HEK293 (cell line): ENCODE results near the gene TRIM66.

ENCODE experiments used
- CTCF ChIA-PET: fragments of 350-600 bp; formaldehyde crosslinking; extraction: SDS; loops from one replicate; lab custom pipeline; 2021; ENCODE audit warnings: antibody characterized with exemption; lab: Yijun Ruan, JAX
- POLR2A ChIA-PET: fragments of 300-600 bp; formaldehyde crosslinking; extraction: SDS; loops from one replicate; lab custom pipeline; 2020; ENCODE audit warnings: antibody characterized with exemption, inconsistent platforms; lab: Yijun Ruan, JAX
- H3K27ac ChIP-seq: fragments of 200-500 bp; sonication (Bioruptor generic); 2 replicates; pipeline ENCODE4 v1.5.1; 2014; ENCODE audit warnings: low read depth, low read length, control low read depth, inconsistent platforms; ENCODE audit errors: extremely low read depth
- H3K36me3 ChIP-seq, 2 experiments: fragments of 200-500 bp in 1 of 2; sonication (Bioruptor generic) in 1 of 2; 1 replicate in 1 of 2; 2 replicates in 1 of 2; pipeline ENCODE4 v1.5.1; 2014 to 2017; ENCODE audit warnings: inconsistent platforms in 2 of 2, low read length in 2 of 2; ENCODE audit not compliant: control insufficient read depth in 2 of 2, insufficient read depth in 1 of 2
- H3K4me1 ChIP-seq: fragments of 200-500 bp; sonication (Bioruptor generic); 2 replicates; pipeline ENCODE4 v1.5.1; 2014; ENCODE audit warnings: mild to moderate bottlenecking, low read length, inconsistent platforms; ENCODE audit not compliant: control insufficient read depth, insufficient read depth
- H3K4me3 ChIP-seq: 2 replicates; pipeline ENCODE4 v1.5.1; 2011; ENCODE audit warnings: low read depth, mild to moderate bottlenecking, control low read depth, low read length, moderate library complexity
- H3K9me3 ChIP-seq: fragments of 200-500 bp; sonication (Bioruptor generic); 2 replicates; pipeline ENCODE4 v1.5.1; 2014; ENCODE audit warnings: low read depth, low read length, inconsistent platforms; ENCODE audit not compliant: control insufficient read depth, insufficient read depth
- HOXC10 ChIP-seq: sonication (generic); formaldehyde crosslinking; IDR thresholded peaks from 2 replicates; pipeline ENCODE4 v1.8.1; 2023; ENCODE audit warnings: mild to moderate bottlenecking, missing genetic modification reagents
- PBX3 ChIP-seq: sonication (generic); formaldehyde crosslinking; IDR thresholded peaks from 2 replicates; pipeline ENCODE4 v1.8.1; 2022; ENCODE audit warnings: mild to moderate bottlenecking, moderate library complexity, missing genetic modification reagents
- PRDM1 ChIP-seq: fragments of 450-650 bp; formaldehyde crosslinking; IDR thresholded peaks from 2 replicates; pipeline ENCODE4; 2016; ENCODE audit warnings: missing biosample characterization, missing genetic modification characterization
- SCRT2 ChIP-seq: fragments of 450-650 bp; formaldehyde crosslinking; IDR thresholded peaks from 2 replicates; pipeline ENCODE4 v1.5.1; 2016; ENCODE audit warnings: missing biosample characterization, missing genetic modification characterization
- SP2 ChIP-seq: fragments of 450-650 bp; formaldehyde crosslinking; IDR thresholded peaks from 2 replicates; pipeline ENCODE4 v1.5.1; 2016; ENCODE audit warnings: missing biosample characterization, missing genetic modification characterization
- YY1 ChIP-seq: fragments of 450-650 bp; formaldehyde crosslinking; IDR thresholded peaks from 2 replicates; pipeline ENCODE4 v1.5.1; 2018; ENCODE audit warnings: missing biosample characterization, missing genetic modification characterization
- YY2 ChIP-seq: fragments of 450-650 bp; formaldehyde crosslinking; IDR thresholded peaks from 2 replicates; pipeline ENCODE4 v1.5.1; 2016; ENCODE audit warnings: missing biosample characterization, missing genetic modification characterization
- ZBTB1 ChIP-seq: fragments of 450-650 bp; formaldehyde crosslinking; IDR thresholded peaks from 2 replicates; pipeline ENCODE4 v1.5.1; 2016; ENCODE audit warnings: missing biosample characterization, missing genetic modification characterization
- ZBTB21 ChIP-seq: fragments of 450-650 bp; formaldehyde crosslinking; IDR thresholded peaks from 2 replicates; pipeline ENCODE4 v1.5.1; 2017; ENCODE audit warnings: missing biosample characterization, missing genetic modification characterization
- ZBTB48 ChIP-seq: fragments of 450-650 bp; formaldehyde crosslinking; IDR thresholded peaks from 2 replicates; pipeline ENCODE4 v1.5.1; 2016; ENCODE audit warnings: missing biosample characterization, missing genetic modification characterization
- ZEB2 ChIP-seq: fragments of 450-650 bp; formaldehyde crosslinking; IDR thresholded peaks from 2 replicates; pipeline ENCODE4 v1.5.1; 2016; ENCODE audit warnings: missing biosample characterization, missing genetic modification characterization
- ZFP69B ChIP-seq: fragments of 450-650 bp; formaldehyde crosslinking; IDR thresholded peaks from 2 replicates; pipeline ENCODE4 v1.5.1; 2016; ENCODE audit warnings: missing biosample characterization, missing genetic modification characterization
- ZNF121 ChIP-seq: fragments of 450-650 bp; formaldehyde crosslinking; IDR thresholded peaks from 2 replicates; pipeline ENCODE4 v1.5.1; 2016; ENCODE audit warnings: missing biosample characterization, missing genetic modification characterization
- ZNF423 ChIP-seq: fragments of 450-650 bp; formaldehyde crosslinking; IDR thresholded peaks from 2 replicates; pipeline ENCODE4 v1.5.1; 2016; ENCODE audit warnings: missing biosample characterization, missing genetic modification characterization
- ZNF514 ChIP-seq: fragments of 450-650 bp; formaldehyde crosslinking; IDR thresholded peaks from 2 replicates; pipeline ENCODE4 v1.5.1; 2016; ENCODE audit warnings: missing biosample characterization, missing genetic modification characterization
- ZNF621 ChIP-seq: fragments of 450-650 bp; formaldehyde crosslinking; IDR thresholded peaks from 2 replicates; pipeline ENCODE4 v1.5.1; 2017; ENCODE audit warnings: missing biosample characterization, missing genetic modification characterization
- ZNF629 ChIP-seq: fragments of 450-650 bp; formaldehyde crosslinking; IDR thresholded peaks from 2 replicates; pipeline ENCODE4 v1.5.1; 2017; ENCODE audit warnings: missing biosample characterization, missing genetic modification characterization
- ZNF677 ChIP-seq: fragments of 450-650 bp; IDR thresholded peaks from 2 replicates; pipeline ENCODE4 v1.5.0; 2018; ENCODE audit warnings: missing biosample characterization, mild to moderate bottlenecking, missing genetic modification characterization, moderate library complexity
- ZNF704 ChIP-seq: fragments of 450-650 bp; formaldehyde crosslinking; IDR thresholded peaks from 2 replicates; pipeline ENCODE4 v1.5.1; 2016; ENCODE audit warnings: missing biosample characterization, missing genetic modification characterization
- ZNF777 ChIP-seq: fragments of 450-650 bp; formaldehyde crosslinking; IDR thresholded peaks from 2 replicates; pipeline ENCODE4 v1.5.1; 2017; ENCODE audit warnings: missing biosample characterization, missing genetic modification characterization, borderline replicate concordance

TRIM66 gene

DNA sequence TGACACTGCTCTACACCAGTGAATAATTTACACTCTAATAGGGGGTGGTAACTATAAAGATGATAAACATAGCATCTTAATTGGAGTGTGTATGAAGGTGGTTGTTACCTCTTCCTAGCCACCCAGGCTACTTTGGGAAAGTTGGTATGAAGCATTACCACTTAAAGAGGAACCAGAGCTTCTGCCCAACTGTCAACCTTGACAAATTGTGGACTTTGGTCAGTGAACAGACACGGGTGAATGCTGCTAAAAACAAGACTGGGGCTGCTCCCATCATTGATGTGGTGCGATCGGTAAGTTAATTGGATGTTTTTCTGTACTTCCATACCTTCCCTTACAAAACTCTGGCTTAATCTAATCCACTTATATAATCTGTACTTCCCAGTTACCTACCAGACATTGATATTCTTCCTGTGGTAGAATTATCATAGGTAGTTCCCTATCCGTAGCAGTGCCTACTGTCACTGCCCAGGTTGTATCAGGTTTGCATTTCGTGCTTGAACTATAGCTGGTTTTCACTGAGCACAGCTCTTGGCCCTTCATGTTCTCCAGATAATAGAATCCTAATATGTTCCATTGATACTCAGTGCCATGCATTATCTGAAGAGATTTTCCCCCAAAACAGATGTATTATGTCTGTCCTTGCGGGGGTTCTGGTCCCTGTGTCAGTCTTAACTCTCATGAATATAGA is 2.3 kb upstream of the TRIM66 start (continued):
- TF ChIP-seq ZBTB1 (tag by site-specific recombination) = no peak
- TF ChIP-seq ZBTB48 (tag by site-specific recombination) = no peak
- TF ChIP-seq ZEB2 (tag by site-specific recombination) = no peak

GRCh38 chr11:8683115-8683807 is 796 bp upstream of the TRIM66 start:
- CTCF ChIA-PET = interaction anchor here (0.6 to 1.5 kb wide), 4 partner anchors 85 to 250 kb away, joined by 3 read pairs; no protein-coding TSS in a partner anchor
- peak overlapping the region; percentile 84 for H3K27ac ChIP-seq
- H3K36me3 ChIP-seq = peaks cover 3 to 61% of the 10 kb centered on the region in 2 experiments
- no peaks in the 10 kb centered on the region for H3K9me3 ChIP-seq
- POLR2A ChIA-PET = interaction anchor here (0.7 to 2.2 kb wide), 16 partner anchors 8 to 634 kb away, joined by 3 to 11 read pairs (median 5); a partner anchor contains a TSS
- no peaks in the 10 kb centered on the region for H3K4me1 ChIP-seq
- no peak for TF ChIP-seq HOXC10 (CRISPR knock-in tag)
- no peak for TF ChIP-seq ZNF629 (tag by site-specific recombination)
- no peak for TF ChIP-seq ZNF777 (tag by site-specific recombination)
- no peak for TF ChIP-seq ZBTB21 (tag by site-specific recombination)
- no peak for TF ChIP-seq ZNF704
- TF ChIP-seq ZFP69B (tag by site-specific recombination) = no peak
- no peak for TF ChIP-seq ZNF423 (tag by site-specific recombination)
- TF ChIP-seq ZNF621 (tag by site-specific recombination) = no peak
- TF ChIP-seq ZNF514 (tag by site-specific recombination) = no peak
- TF ChIP-seq ZNF677 = no peak
- peak overlapping the region; percentile 94 for H3K4me3 ChIP-seq

- CTCF ChIA-PET = interaction anchor here (1.5 kb wide), 1 partner anchor 131 kb away, joined by 3 read pairs; no protein-coding TSS in a partner anchor
- peaks cover 3 to 58% of the 10 kb centered on the region in 2 experiments for H3K36me3 ChIP-seq
- no peaks in the 10 kb centered on the region for H3K4me1 ChIP-seq
- peak overlapping the region; percentile 84; the same call in 1 of the 2 replicates for H3K27ac ChIP-seq
- peak overlapping the region; percentile 94 for H3K4me3 ChIP-seq
- H3K9me3 ChIP-seq = no peaks in the 10 kb centered on the region
- TF ChIP-seq PBX3 = 0 out of 2 replicates have a peak, but pooled peaks have one; percentile 3
- no peak for TF ChIP-seq YY2 (tag by site-specific recombination)
- TF ChIP-seq PRDM1 (tag by site-specific recombination) = 0 out of 2 replicates have a peak, but pooled peaks have one; percentile 30
- no peak for TF ChIP-seq YY1
- 0 out of 2 replicates have a peak, but pooled peaks have one; percentile 6 for TF ChIP-seq SCRT2
- no peak for TF ChIP-seq SP2 (tag by site-specific recombination)
- peak; percentile 47; the same call in 1 of the 2 replicates for TF ChIP-seq ZNF121 (tag by site-specific recombination)
- POLR2A ChIA-PET = interaction anchor here (0.8 to 2.2 kb wide), 20 partner anchors 8 to 779 kb away, joined by 3 to 11 read pairs (median 4); partner anchors contain the start of gene ZNF143
Measured at GRCh38 chr11:8681837-8682302, 595 bp downstream of the TRIM66 start.
